GM12878 (cell line): Measurements from ENCODE around the gene TNFRSF1A. TPM values are rescaled to one million over a fixed set of nuclear protein-coding genes. Genes with fewer than 3 reads are reported as not detected.
A peak's percentile ranks its signal among the peaks of the same experiment; 100 is the strongest.

ENCODE experiments used
- ATAC-seq: fragments of 200-7000 bp; cut with Tn5 transposase; 3 replicates; pipeline ENCODE4 v1.9.1; 2020; ENCODE audit warnings: mild to moderate bottlenecking, moderate library complexity
- BruUV-seq: library from RNA; stranded (reverse); fragments of 400-500 nt; replicated peaks from 2 replicates; lab custom pipeline; 2021; lab: Mats Ljungman, UMichigan
- CTCF ChIA-PET: fragments of 300-600 bp; sonication (Branson Sonifier 250); formaldehyde crosslinking; extraction: SDS; loops from one replicate; lab custom pipeline; 2021; ENCODE audit warnings: inconsistent platforms; lab: Yijun Ruan, JAX
- POLR2A ChIA-PET: fragments of 350-600 bp; formaldehyde crosslinking; extraction: SDS; loops from one replicate; lab custom pipeline; 2021; ENCODE audit warnings: inconsistent platforms; lab: Charles Lee
- RAD21 ChIA-PET: fragments of 300-600 bp; sonication (Branson Sonifier 250); formaldehyde crosslinking; loops from one replicate; lab custom pipeline; 2023; ENCODE audit warnings: antibody characterized with exemption; ENCODE audit not compliant: unreplicated experiment; lab: Charles Lee
- SMC1A ChIA-PET: fragments of 300-600 bp; sonication (Branson Sonifier 250); formaldehyde crosslinking; loops from one replicate; lab custom pipeline; 2023; ENCODE audit not compliant: unreplicated experiment, uncharacterized antibody; lab: Charles Lee
- DNase-seq: peaks from one replicate; pipeline ENCODE4 v3.0.0-alpha.2; 2011; ENCODE audit warnings: low read depth, low spot score
- FAIRE-seq: peaks from 3 replicates; lab custom pipeline; 2011; peaks lifted over from hg19 to GRCh38; lab: Jason Lieb, UNC
- H2AFZ ChIP-seq: 2 replicates; pipeline ENCODE4 v1.6.0; 2011; ENCODE audit warnings: low read depth, low read length, control low read depth; ENCODE audit not compliant: control insufficient read depth
- H3K27ac ChIP-seq: 2 replicates; pipeline ENCODE4 v1.5.1; 2011; ENCODE audit warnings: control low read depth; ENCODE audit not compliant: control insufficient read depth, insufficient read depth
- H3K27me3 ChIP-seq, 2 experiments: replicated peaks in 1 of 2; 2 replicates each; pipeline versions ENCODE4 v1.6.0 to v1.6.1; 2011; ENCODE audit warnings: low read length in 1 of 2; ENCODE audit not compliant: control insufficient read depth in 2 of 2, insufficient read depth in 2 of 2
- H3K36me3 ChIP-seq, 2 experiments: 2 replicates each; pipeline ENCODE4 v1.5.1; 2011; ENCODE audit warnings: low read length in 1 of 2; ENCODE audit not compliant: control insufficient read depth in 2 of 2, insufficient read depth in 2 of 2
- H3K4me1 ChIP-seq: 2 replicates; pipeline ENCODE4 v1.6.1; 2011; ENCODE audit warnings: mild to moderate bottlenecking, low read length, moderate library complexity, mixed read lengths; ENCODE audit not compliant: control insufficient read depth, insufficient read depth
- H3K4me2 ChIP-seq: 2 replicates; pipeline ENCODE4 v1.6.0; 2011; ENCODE audit warnings: control low read depth; ENCODE audit not compliant: control insufficient read depth, insufficient read depth
- H3K4me3 ChIP-seq: fragments of 200-600 bp; sonication (generic); 2 replicates; pipeline ENCODE4 v1.5.1; 2016
- H3K79me2 ChIP-seq: 2 replicates; pipeline ENCODE4 v1.6.0; 2011; ENCODE audit warnings: low read length; ENCODE audit not compliant: control insufficient read depth, insufficient read depth
- H3K9ac ChIP-seq: 2 replicates; pipeline ENCODE4 v1.8.0; 2011; ENCODE audit warnings: low read length, control low read depth, mixed read lengths; ENCODE audit not compliant: control insufficient read depth, insufficient read depth
- H3K9me3 ChIP-seq: replicated peaks from 3 replicates; pipeline ENCODE4 v1.5.1; 2011; ENCODE audit warnings: mild to moderate bottlenecking, low read length; ENCODE audit not compliant: control insufficient read depth, insufficient read depth
- H4K20me1 ChIP-seq: 2 replicates; pipeline ENCODE4 v1.6.0; 2011; ENCODE audit not compliant: control insufficient read depth, insufficient read depth
- CBX3 ChIP-seq: fragments of 200-600 bp; sonication (generic); IDR thresholded peaks from 2 replicates; pipeline ENCODE4 v1.6.1; 2016; ENCODE audit warnings: low read depth, borderline replicate concordance
- FOXK2 ChIP-seq: fragments of 450-650 bp; IDR thresholded peaks from 2 replicates; pipeline ENCODE4 v1.6.1; 2017; ENCODE audit warnings: mild to moderate bottlenecking, moderate library complexity
- GABPA ChIP-seq: IDR thresholded peaks from 2 replicates; pipeline ENCODE4 v1.6.1; 2014; ENCODE audit warnings: antibody characterized with exemption, low read depth, mild to moderate bottlenecking, inconsistent platforms
- NFYA ChIP-seq: IDR thresholded peaks from 2 replicates; pipeline ENCODE4 v1.6.1; 2011; ENCODE audit warnings: low read depth, mild to moderate bottlenecking, low read length, improper control_type of control experiment, borderline replicate concordance
- ZNF24 ChIP-seq: fragments of 450-650 bp; IDR thresholded peaks from 2 replicates; pipeline ENCODE4 v1.6.1; 2017; ENCODE audit warnings: antibody characterized with exemption, mild to moderate bottlenecking
- WGBS: methylation state at CpG from one replicate; pipeline ENCODE4 v1.1.6; 2016; ENCODE audit warnings: low lambda C conversion rate; ENCODE audit not compliant: insufficient replicate concordance, insufficient coverage; ENCODE audit errors: missing lambda C conversion rate; 5-methylcytosine and 5-hydroxymethylcytosine counted together
- in situ Hi-C: fragments of 300-500 bp; cut with MboI; formaldehyde crosslinking; loops from 9 replicates; pipeline ENCODE4 v1.14.3; 2018; ENCODE audit warnings: mixed read lengths
- intact Hi-C: fragments of 100-400 bp; cut with micrococcal nuclease; formaldehyde crosslinking; loops from one replicate; pipeline ENCODE4 v1.14.2; 2022; ENCODE audit not compliant: unreplicated experiment
- polyA plus RNA-seq, 11 experiments: library from polyadenylated mRNA; depleted of rRNA in 4 of 11; unstranded in 6 of 11; stranded (reverse) in 5 of 11; fragments of >200 nt; fragmentation: Nextera tagmentation in 4 of 11; fragmentation: Illumina TruSeq in 1 of 11; extraction: Ambion mirVana in 4 of 11; extraction: Trizol in 1 of 11; gene quantifications; 1 replicate in 1 of 11; 2 replicates in 10 of 11; pipeline versions ENCODE4 v1.2.1 to v1.2.3, GENCODE V29; 2011 to 2016; ENCODE audit warnings: inconsistent platforms in 2 of 11, missing spikeins in 2 of 11, low read depth in 1 of 11
- total RNA-seq, 4 experiments: library from RNA; depleted of rRNA in 3 of 4; stranded (reverse); fragments of >200 nt in 3 of 4; fragmentation: Illumina TruSeq in 1 of 4; extraction: Trizol in 1 of 4; gene quantifications; 2 replicates each; pipeline versions ENCODE4 v1.2.1 to v1.2.3, GENCODE V29; 2013 to 2021
- TF ChIP-seq, protein P1 (sequence below): fragments of 450-650 bp; IDR thresholded peaks from 2 replicates; pipeline ENCODE4 v1.6.1; 2017; ENCODE audit warnings: borderline replicate concordance

Gene TNFRSF1A
- total and polyA plus RNA-seq, 10 of the 15 experiments (the other 5 are each of a cell fraction or from before 2014, with no cell fraction given) = 0.24 to 16.5 (median 13.0) TPM

GRCh38 chr12:6323340-6323994 is 18.4 kb downstream of the TNFRSF1A start (continued):
- TF ChIP-seq, protein P1, sequence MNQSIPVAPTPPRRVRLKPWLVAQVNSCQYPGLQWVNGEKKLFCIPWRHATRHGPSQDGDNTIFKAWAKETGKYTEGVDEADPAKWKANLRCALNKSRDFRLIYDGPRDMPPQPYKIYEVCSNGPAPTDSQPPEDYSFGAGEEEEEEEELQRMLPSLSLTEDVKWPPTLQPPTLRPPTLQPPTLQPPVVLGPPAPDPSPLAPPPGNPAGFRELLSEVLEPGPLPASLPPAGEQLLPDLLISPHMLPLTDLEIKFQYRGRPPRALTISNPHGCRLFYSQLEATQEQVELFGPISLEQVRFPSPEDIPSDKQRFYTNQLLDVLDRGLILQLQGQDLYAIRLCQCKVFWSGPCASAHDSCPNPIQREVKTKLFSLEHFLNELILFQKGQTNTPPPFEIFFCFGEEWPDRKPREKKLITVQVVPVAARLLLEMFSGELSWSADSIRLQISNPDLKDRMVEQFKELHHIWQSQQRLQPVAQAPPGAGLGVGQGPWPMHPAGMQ = no peak
- TF ChIP-seq ZNF24 (no peak), FOXK2 (no peak)

DNA sequence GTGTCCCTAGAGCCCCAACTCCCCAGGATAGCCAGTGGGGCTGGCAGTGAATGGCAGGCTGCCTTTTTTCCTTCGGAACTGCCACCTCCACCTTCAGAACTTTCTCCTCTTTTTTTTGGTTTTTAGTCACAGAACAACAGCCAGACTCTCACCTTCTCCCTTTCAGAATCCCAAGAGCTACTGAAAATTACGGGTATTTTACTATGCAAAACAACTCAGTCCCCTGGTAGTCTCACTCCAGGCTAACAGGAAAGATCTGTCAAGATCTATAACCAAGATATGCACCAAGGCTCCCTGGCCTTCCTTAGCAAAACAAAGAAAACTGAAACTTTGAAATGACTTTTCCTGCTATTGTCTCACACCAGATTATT is 18.9 kb downstream of the TNFRSF1A start:
- in situ Hi-C loops (no loop called here), intact Hi-C loops (loop anchor here (2.0 to 5.0 kb wide), 2 partner anchors 100 to 144 kb away; no protein-coding TSS in a partner anchor)
- RAD21 ChIA-PET = interaction anchor here (0.8 to 2.0 kb wide), 20 partner anchors 10 to 309 kb away, joined by 3 to 23 read pairs (median 4); partner anchors contain the start of genes MRPL51, TNFRSF1A and VAMP1
- FAIRE-seq (peak; percentile 18), DNase-seq (no peak), ATAC-seq (peak; percentile 52)
- Histone ChIP-seq H3K79me2 (no peaks in the 10 kb centered on the region), H3K9me3 (no peaks in the 10 kb centered on the region), H3K4me2 (peak overlapping the region; percentile 85), H3K9ac (peak overlapping the region; percentile 60; the same call in 1 of the 2 replicates), H3K27me3 (no peaks in the 10 kb centered on the region), H4K20me1 (no peaks in the 10 kb centered on the region), H3K4me3 (no peak overlapping the region), H3K4me1 (peaks cover 31% of the 10 kb centered on the region), H2AFZ (peak overlapping the region; percentile 84)
- BruUV-seq = no TSS peak
- 14% methylated on average over 2 of the region's 2 CpGs for WGBS
- TF ChIP-seq GABPA = no peak
- no peak for TF ChIP-seq CBX3
- no peak for TF ChIP-seq NFYA
- TF ChIP-seq, all 136 proteins: peak for 0
- Histone ChIP-seq H3K27ac (peak overlapping the region; percentile 79), H3K36me3 (no peaks in the 10 kb centered on the region; a peak in 1 of 4 replicates)
- ChIA-PET CTCF (interaction anchor here (0.8 to 2.1 kb wide), 24 partner anchors 10 to 184 kb away, joined by 3 to 48 read pairs (median 4); partner anchors contain the start of gene VAMP1), SMC1A (interaction anchor here (0.8 to 2.5 kb wide), 19 partner anchors 9 to 361 kb away, joined by 3 to 32 read pairs (median 4); partner anchors contain the start of gene TNFRSF1A), POLR2A (interaction anchor here (1.3 to 2.2 kb wide), 7 partner anchors 9 to 157 kb away, joined by 3 to 14 read pairs (median 5); partner anchors contain the start of genes TNFRSF1A and VAMP1)
